ENCODE results near the gene GAS5. TPM values are rescaled to one million over a fixed set of nuclear protein-coding genes. Genes with fewer than 3 reads are reported as not detected.

Gene GAS5
- total RNA-seq (2011; cell fraction: chromatin; rRNA removed; ENCODE audit: low replicate concordance): 3,291 and 4,051 TPM in 2 replicates
- total RNA-seq (2011; cell fraction: nucleolus; rRNA removed): 2,385 and 2,511 TPM in 2 replicates
- 3,147 and 3,351 TPM in 2 replicates for total RNA-seq (2011; cell fraction: nucleoplasm; rRNA removed)
- total RNA-seq (2014; rRNA removed): 547 and 565 TPM in 2 replicates
- 1,258 and 1,263 TPM in 2 replicates for total RNA-seq (2014; rRNA removed; fragmentation: Illumina TruSeq; extraction: Trizol)
- total RNA-seq (2015; rRNA removed; fragmentation: Illumina TruSeq; extraction: Trizol): 875 and 924 TPM in 2 replicates
- 775 and 809 TPM in 2 replicates for total RNA-seq (2021)
- polyA plus RNA-seq (2011; rRNA removed): 1,860 and 2,716 TPM in 2 replicates
- polyA plus RNA-seq (2011; cell fraction: cytosol; rRNA removed): 538 and 2,020 TPM in 2 replicates
- 1,867 and 3,313 TPM in 2 replicates for polyA plus RNA-seq (2011; cell fraction: nucleus; rRNA removed)
- polyA plus RNA-seq (2012): 995 and 1,637 TPM in 2 replicates
- polyA plus RNA-seq (2014; fragmentation: Illumina TruSeq; extraction: Trizol): 986 and 1,046 TPM in 2 replicates
- 1,000 to 10,000 TPM in 1 of 2 experiments, 100 to 1,000 TPM in 1; 891 to 1,006 TPM for polyA plus RNA-seq (2014; fragmentation: Nextera tagmentation; extraction: Ambion mirVana)
- 1,150 and 1,154 TPM in 2 replicates for polyA plus RNA-seq (2014; rRNA removed)
- 1,267 and 1,500 TPM in 2 replicates for polyA minus RNA-seq (2011; rRNA and poly(A)+ RNA removed)
- 631 and 789 TPM in 2 replicates for polyA minus RNA-seq (2011; cell fraction: cytosol; rRNA and poly(A)+ RNA removed)
- 1,499 and 2,416 TPM in 2 replicates for polyA minus RNA-seq (2011; cell fraction: nucleus; rRNA and poly(A)+ RNA removed)
- percentile 100 among the genes with signal in this experiment for Bru-seq, nascent RNA
- BruChase-seq, experiment 1, labeled RNA remaining after a 2-hour chase: percentile 100 among the genes with signal in this experiment
- BruChase-seq, experiment 2, labeled RNA remaining after a 6-hour chase: percentile 100 among the genes with signal in this experiment
- long read RNA-seq, experiment 1, transcript GAS5-221 (12 exons, 632 nt): major isoform, 105 of 395 reads
- long read RNA-seq, experiment 1, partial matches to known transcripts: 37 of 395 reads
- long read RNA-seq, experiment 1, other reads (novel, unspliced or antisense): 237 of 395 reads
- long read RNA-seq, experiment 2, transcript GAS5-207 (3 exons, 643 nt): minor isoform, 6 of 259 reads
- long read RNA-seq, experiment 2, transcript GAS5-221 (12 exons, 632 nt): major isoform, 22 of 259 reads
- long read RNA-seq, experiment 2, transcript GAS5-217 (4 exons, 424 nt): minor isoform, 5 of 259 reads
- long read RNA-seq, experiment 2, transcript GAS5-218 (11 exons, 565 nt): minor isoform, 8 of 259 reads
- long read RNA-seq, experiment 2, partial matches to known transcripts: 54 of 259 reads
- long read RNA-seq, experiment 2, other reads (novel, unspliced or antisense): 161 of 259 reads
- long read RNA-seq, experiment 3, transcript GAS5-221 (12 exons, 632 nt): major isoform, 52 of 245 reads
- long read RNA-seq, experiment 3, partial matches to known transcripts: 15 of 245 reads
- long read RNA-seq, experiment 3, other reads (novel, unspliced or antisense): 172 of 245 reads

GRCh38 chr1:173867753-173868265 lies at the start of gene GAS5:
TSS of gene GAS5 (minus strand) at chr1:173867989.
- H3K36me3 ChIP-seq (ENCODE audit: control insufficient read depth, insufficient read depth, low read length): peaks cover 57% of the 10 kb centered on the region
- BruUV-seq (replicated peaks): no TSS peak
- FAIRE-seq: peak; percentile 93
- in situ Hi-C loops (cut with MboI) (no loop called here), intact Hi-C loops (cut with micrococcal nuclease) (loop anchor here (1.0 to 5.0 kb wide), 5 partner anchors 44 to 391 kb away; partner anchors contain the start of genes CENPL, DARS2, PRDX6 and RABGAP1L)
- no peaks in the 10 kb centered on the region; a peak in 1 of 5 replicates for H3K27me3 ChIP-seq (ENCODE audit: control insufficient read depth in 2 of 2, insufficient read depth in 2 of 2, low read length in 2 of 2)
- H3K4me3 ChIP-seq: peak within 1 kb of the TSS; percentile 86
- H3K27ac ChIP-seq (ENCODE audit: extremely low read depth, low read depth, low read length): peak within 1 kb of the TSS; percentile 95
- CTCF ChIA-PET (ENCODE audit: low intra/inter-chr PET ratio): interaction anchor here (0.6 kb wide), 1 partner anchor 612 kb away, joined by 3 read pairs; no protein-coding TSS in a partner anchor
- H3K79me2 ChIP-seq (ENCODE audit: control insufficient read depth, insufficient read depth, low read length): peaks cover 82% of the 10 kb centered on the region
- ATAC-seq: peak; percentile 85
- POLR2A ChIA-PET: interaction anchor here (0.5 to 9.7 kb wide), 71 partner anchors 8 to 1335 kb away, joined by 3 to 183 read pairs (median 4); partner anchors contain the start of genes CENPL, DARS2, KLHL20 and MRPS14
- peaks cover 2% of the 10 kb centered on the region for H3K9me1 ChIP-seq (ENCODE audit: control insufficient read depth, insufficient read depth, low read length)
- H2AFZ ChIP-seq (ENCODE audit: low read depth, low read length): peak within 1 kb of the TSS; percentile 89
- peak within 1 kb of the TSS; percentile 94 to 97 for H3K9ac ChIP-seq (ENCODE audit: insufficient read depth in 1 of 2, low read depth in 2 of 2, low read length in 2 of 2)
- no peaks in the 10 kb centered on the region for H3K9me3 ChIP-seq (replicated peaks; ENCODE audit: control insufficient read depth, insufficient read depth, low read depth, low read length)
- H4K20me1 ChIP-seq (replicated peaks; ENCODE audit: control insufficient read depth, insufficient read depth, low read length): peaks cover 45% of the 10 kb centered on the region
- peak; percentile 91 to 100 (median 94) for DNase-seq (ENCODE audit: extremely low read depth in 1 of 4, low spot score in 3 of 4)
- H3K4me2 ChIP-seq (ENCODE audit: insufficient read depth, low read length): peak within 1 kb of the TSS; percentile 100
- H3K4me1 ChIP-seq (replicated peaks in 1 of 2; ENCODE audit: control insufficient read depth in 2 of 2, insufficient read depth in 2 of 2, low read length in 2 of 2): peaks cover 17 to 34% of the 10 kb centered on the region in 2 experiments
- WGBS (ENCODE audit: insufficient coverage, low coverage, missing lambda C conversion rate): 0% methylated on average over 28 of the region's 30 CpGs
- no peak for TF ChIP-seq ELK3 (CRISPR knock-in tag; IDR thresholded peaks at IDR 0.05)
- no peak for TF ChIP-seq ZNF445 (CRISPR knock-in tag; IDR thresholded peaks at IDR 0.05; ENCODE audit: low read depth)
- no peak for TF ChIP-seq ZNF311 (CRISPR knock-in tag; IDR thresholded peaks at IDR 0.05)
- no peak for TF ChIP-seq TCF3 (CRISPR knock-in tag; IDR thresholded peaks at IDR 0.05)
- TF ChIP-seq HNRNPL (IDR thresholded peaks at IDR 0.05; ENCODE audit: low read depth, low read length): peak; percentile 71; the same call in 1 of the 2 replicates
- peak; percentile 83 to 85; a peak in 1 of 4 replicates for TF ChIP-seq MLX (CRISPR knock-in tag; conservative IDR thresholded peaks at IDR 0.05)
- TF ChIP-seq SMARCE1 (IDR thresholded peaks at IDR 0.05): no peak
- TF ChIP-seq TCF15 (CRISPR knock-in tag; IDR thresholded peaks at IDR 0.05): no peak
- no peak for TF ChIP-seq ZNF232 (CRISPR knock-in tag; IDR thresholded peaks at IDR 0.05)
- no peak for TF ChIP-seq SREBF2 (CRISPR knock-in tag; IDR thresholded peaks at IDR 0.05)
- TF ChIP-seq, protein P1, sequence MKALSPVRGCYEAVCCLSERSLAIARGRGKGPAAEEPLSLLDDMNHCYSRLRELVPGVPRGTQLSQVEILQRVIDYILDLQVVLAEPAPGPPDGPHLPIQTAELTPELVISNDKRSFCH (CRISPR knock-in tag; IDR thresholded peaks at IDR 0.05): no peak
- TF ChIP-seq, protein P1 (tag; IDR thresholded peaks at IDR 0.05): peak; percentile 94; the same call in 1 of the 2 replicates
- TF ChIP-seq ELF1 (tag; IDR thresholded peaks at IDR 0.05): no peak
